GM19043 (cell line): ENCODE measurements around the gene EP400.

ENCODE experiments used
- ATAC-seq: cut with Tn5 transposase; IDR thresholded peaks from one replicate; pipeline ENCODE4 v1.9.1; 2021; ENCODE audit warnings: low read depth; ENCODE audit not compliant: unreplicated experiment

The EP400 gene

DNA sequence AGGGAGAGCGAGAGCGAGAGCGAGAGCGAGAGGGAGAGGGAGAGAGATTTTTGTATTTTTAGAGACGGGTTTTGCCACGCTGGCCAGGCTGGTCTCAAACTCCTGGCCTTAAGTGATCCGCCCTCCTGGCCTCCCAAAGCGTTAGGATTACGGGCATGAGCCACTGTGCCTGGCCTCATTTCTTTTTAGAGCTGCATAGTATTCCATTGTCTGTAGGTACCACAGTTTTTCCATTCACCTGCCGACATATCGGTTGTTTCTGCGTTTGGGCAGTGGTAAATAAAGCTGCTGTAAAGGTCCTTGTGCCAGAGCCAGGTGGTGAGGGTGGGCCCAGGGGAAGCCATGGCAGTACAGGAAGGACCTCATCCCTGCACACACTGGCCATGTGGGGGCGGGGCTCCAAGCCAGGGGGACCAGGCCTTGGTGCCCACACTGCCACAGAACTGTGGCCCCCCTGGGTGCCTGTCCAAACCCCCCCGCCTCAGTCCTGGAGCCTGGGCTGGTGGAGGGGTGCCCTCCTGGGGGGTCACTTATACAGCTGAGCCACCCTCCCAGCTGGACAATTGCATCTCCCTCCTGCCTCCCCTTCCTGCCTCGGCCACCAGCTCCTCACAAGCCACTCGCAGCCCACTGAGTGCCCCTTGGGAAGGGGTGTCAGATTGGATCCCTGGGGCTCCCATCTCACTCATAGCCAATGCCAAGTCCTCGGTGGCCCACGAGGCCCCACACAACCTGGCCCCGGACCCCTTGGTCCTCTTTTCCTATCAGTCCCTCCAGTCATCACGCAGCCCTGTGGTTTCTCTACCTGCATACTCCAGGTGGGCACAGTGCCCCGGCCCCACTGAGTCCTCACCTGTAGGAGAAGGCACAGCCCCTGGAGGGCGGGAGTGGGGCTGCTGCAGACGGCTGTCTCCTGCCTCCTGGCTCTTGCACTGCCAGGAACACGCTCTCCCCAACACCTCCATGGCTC, 22.3 kb upstream of the EP400 start:
- no peak for ATAC-seq

DNA sequence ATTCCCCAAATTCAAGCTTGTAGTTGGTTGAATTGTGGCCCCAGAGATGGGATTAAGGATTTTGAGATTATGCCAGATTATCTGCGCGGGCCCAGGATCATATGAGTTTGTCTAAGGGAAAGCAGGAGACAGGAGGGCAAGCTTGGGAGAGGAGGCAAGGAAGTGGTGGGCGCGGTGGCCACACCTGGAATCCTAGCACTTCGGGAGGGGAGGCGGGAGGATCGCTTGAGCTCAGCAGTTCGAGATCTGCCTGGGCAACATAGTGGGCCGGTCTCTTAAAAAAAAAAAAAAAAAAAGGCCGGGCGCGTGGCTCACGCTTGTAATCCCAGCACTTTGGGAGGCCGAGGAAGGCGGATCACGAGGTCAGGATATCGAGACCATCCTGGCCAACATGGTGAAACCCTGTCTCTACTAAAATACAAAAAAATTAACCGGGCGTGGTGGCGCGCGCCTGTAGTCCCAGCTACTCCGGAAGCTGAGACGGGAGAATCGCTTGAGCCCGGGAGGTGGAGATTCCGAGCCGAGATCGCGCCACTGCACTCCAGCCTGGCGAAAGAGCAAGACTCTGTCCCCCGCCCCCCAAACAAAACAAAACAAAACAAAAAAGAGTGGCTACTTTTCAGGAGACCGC, 21.5 kb upstream of the EP400 start:
- ATAC-seq, result no peak

DNA sequence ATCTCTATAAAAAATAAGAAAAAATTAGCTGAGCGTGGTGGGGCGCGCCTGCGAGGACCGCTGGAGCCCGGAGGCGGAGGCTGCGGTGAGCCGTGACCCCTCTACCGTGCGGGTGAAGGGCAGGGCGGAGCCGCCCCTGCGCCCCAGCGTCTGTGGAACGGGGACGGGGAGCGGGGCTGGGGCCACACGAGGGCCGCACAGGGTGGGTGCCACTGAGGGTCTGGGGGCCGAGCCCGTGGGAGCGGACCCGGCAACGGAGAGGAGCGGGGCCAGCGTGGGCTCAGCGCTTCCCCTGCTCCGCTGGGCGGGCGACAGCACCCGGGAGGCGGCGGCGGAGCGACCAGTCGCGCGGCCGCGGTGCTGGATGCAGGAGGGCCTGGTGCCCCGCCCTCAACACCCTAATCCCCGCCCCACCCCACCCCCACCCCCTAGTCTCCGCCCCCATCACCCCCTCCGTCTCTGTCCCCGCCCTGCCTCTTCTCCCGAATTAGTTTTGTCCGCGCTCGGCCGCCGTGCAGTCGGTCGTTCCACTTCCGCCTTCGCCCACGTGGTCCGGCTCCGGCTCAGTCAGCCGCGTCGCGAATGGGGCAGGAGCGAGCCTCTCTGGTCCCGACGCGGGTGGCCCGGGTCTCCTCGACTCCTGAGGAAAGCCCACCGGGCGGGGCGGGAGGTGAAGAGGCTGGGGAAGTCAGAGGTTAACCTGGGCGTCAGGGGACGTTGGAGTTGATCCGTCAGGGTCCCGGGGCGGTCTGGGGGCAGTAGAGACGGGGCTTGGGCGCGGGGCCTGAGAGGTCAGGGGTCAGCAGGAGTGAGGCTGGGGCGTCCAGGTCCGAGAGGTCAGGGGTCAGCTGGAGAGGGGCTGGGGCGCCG, 20.8 kb upstream of the EP400 start, which contains the start of gene PUS1:
TSS of gene PUS1 (plus strand) at position 566 of the 870 bp plus-strand sequence. CDS start 447 bp downstream, outside the sequence.
- ATAC-seq, result peak; percentile 56

DNA sequence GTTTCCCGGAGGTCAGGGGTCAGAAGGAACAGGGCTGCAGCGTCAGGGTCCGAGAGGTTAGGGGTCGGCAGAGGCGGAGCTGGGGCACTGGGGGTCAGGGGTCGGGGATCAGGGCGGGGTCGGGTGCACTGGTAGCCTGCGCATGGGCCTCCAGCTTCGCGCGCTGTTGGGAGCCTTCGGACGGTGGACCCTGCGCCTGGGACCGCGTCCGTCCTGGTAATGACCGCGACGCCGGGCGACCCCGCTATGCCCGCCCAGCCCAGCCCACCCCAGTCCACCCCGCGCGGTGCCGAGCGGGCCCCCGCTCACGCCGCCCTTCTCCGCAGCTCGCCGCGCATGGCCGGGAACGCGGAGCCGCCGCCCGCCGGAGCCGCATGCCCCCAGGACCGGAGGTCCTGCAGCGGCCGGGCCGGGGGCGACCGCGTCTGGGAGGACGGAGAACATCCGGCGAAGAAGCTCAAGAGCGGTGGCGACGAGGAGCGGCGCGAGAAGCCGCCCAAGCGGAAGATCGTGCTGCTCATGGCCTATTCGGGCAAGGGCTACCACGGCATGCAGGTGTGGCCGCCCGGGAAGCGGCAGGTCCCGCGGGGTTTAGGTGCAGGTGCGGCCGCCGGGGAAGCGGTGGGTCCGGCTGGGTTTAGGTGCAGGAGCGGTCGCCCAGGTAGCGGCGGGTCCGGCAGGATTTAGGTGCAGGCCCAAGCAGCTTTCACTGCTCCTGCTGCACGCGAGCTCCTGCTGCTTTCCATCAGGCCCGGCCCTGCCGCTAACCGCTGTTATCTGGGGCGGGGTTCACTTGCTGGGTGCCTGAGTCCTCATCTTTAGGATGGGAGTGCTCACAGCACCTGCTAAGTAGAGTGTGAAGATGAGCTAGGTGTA, 19.9 kb upstream of the EP400 start:
- no peak for ATAC-seq

- ATAC-seq, result no peak
Measured at GRCh38 chr12:131930510-131930909, 19.2 kb upstream of the EP400 start.

GRCh38 chr12:131933387-131933786, 16.4 kb upstream of the EP400 start:
- no peak for ATAC-seq

- ATAC-seq, result no peak
Measured at GRCh38 chr12:131934535-131934934, 15.2 kb upstream of the EP400 start.

DNA sequence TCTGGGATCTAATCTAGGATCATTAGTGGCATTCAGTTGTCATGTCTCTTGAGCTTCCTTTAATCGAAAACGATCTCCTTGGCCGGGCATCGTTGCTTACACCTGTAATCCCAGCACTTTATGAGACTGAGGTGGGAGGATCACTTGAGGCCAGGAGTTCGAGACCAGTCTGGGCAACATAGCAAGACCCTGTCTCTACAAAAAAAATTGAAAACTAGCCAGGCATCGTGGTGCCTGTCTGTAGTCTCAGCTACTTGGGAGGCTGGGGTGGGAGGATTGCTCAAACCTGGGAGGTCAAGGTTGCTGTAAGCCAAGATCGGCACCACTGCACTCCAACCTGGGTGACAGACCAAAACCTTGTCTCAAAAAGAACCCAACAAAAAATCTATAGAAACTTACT, 11.7 kb upstream of the EP400 start:
- ATAC-seq, result no peak

- no peak for ATAC-seq
Measured at GRCh38 chr12:131939007-131939406, 10.7 kb upstream of the EP400 start.

DNA sequence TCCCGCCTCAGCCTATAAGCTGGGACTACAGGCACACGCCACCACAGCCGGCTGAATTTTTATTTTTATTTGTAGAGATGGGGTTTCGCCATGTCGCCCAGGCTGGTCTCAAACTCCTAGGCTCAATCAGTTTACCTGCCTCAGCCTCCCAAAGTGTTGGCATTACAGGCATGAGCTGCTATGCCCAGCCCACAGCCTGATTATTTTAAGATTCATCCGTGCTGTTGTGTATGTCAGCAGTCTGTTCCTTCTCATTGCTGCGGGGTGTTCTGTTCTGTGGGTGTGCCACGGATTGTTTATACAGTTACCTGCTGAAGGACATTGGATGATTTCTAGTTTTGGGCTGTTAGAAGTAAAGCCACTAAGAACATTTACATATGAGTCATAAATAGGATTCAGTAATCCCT, 9.6 kb upstream of the EP400 start:
- no peak for ATAC-seq

GRCh38 chr12:131941116-131941986, 8.4 kb upstream of the EP400 start:
- ATAC-seq, result no peak

DNA sequence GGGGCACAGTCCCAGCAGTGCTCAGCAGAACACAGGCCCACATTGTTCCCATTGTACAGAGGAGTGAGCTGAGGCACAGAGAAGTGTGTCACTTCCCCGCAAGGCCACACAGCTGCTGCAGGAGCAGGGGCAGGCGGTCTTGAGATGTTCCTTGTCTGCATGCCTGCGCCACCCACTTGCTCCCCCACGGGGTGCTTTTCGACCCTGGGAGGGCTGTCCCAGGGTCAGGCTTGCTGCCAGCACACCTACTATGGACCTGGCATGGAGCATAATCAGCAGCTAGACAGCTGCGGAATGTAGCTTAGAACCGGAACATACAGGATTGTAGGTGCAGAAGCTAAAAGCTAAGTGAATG, 7.8 kb upstream of the EP400 start:
- no peak for ATAC-seq

DNA sequence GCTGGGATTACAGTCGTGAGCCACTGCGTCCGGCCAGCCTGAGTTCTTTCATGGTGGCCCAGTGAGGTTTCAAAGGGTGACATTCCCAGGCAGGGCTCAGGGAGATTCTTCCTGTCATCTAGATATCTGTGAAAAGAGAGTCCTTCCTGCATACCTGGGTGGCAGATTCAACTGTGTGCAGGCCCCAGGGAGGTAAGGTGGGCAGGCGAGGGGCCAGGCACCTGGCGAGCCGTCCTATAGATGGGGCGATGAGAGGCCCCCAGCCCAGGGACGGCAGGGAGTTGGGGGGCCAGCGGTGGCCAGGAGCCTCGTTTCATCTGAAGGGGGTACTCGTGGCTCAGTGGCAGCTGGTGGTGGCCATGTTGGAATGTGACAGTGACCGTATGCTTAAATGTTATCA, 7.1 kb upstream of the EP400 start:
- ATAC-seq, result no peak

DNA sequence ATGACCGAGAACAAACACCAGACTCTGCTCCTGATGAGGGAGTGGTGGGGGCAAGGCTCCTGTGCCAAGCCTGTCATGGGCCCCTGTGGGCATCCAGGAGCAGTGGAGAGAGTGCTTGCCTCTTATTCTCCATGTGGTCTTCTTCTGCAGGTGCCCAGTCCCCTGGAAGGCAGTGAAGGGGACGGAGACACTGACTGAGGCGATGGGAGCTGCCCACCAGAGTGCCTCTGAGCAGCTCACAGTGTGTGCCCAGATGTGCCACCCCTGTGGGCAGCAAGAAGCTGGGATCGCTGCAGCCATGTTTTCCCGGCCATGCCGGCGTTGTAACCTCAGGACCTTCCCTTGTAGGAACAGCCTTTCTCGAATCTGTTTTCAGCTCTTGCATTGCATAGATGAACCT, 6.4 kb upstream of the EP400 start:
- ATAC-seq, result no peak

DNA sequence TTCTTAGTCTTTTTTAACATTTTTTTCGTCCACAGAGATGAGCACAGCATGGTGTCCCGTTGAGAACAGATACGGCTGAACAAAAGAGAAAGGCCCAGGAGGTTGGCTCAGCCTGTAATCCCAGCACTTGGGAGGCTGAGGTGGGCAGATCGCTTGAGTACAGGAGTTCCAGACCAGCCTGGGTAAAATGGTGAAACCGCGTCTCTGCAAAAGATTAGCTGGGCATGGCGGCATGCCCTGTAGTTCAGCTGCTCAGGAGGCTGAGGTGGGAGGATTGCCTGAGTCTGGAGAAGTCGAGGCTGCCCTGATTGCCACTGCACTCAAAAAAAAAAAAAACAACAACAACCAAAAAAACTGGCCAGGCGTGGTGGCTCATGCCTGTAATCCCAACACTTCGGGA, 5.9 kb upstream of the EP400 start:
- no peak for ATAC-seq

DNA sequence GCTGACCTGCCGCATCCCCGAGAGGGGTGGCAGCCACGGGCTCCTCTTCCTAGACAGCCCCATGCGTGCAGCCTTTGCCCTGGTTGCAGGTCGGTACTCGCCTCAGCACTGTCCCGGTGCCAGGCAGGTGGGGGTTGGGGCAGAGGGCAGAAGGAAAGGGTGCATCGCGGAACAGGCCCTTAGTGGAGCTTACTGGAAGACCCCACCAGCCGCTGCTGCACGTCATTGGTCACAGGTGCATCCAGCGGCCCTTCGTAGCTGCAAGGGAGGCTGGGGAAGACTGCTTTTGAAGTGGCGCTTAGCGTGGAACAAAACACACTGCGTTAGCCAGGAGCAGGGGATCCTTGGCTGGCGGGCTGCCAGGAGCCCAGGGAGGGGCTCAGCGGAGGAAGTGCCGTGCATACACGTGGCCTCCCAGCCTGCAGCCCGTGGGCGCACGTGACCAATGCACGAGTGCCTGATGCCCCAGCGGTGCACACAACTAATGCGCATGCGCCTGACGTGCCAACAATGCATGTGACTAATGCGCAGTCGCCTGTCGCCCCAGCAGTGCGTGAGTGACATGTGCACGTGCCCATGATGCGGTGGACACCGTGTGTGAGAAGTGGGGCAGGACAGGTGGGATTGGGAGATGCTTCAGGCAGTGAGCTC, 5.0 kb upstream of the EP400 start:
- ATAC-seq, result no peak

DNA sequence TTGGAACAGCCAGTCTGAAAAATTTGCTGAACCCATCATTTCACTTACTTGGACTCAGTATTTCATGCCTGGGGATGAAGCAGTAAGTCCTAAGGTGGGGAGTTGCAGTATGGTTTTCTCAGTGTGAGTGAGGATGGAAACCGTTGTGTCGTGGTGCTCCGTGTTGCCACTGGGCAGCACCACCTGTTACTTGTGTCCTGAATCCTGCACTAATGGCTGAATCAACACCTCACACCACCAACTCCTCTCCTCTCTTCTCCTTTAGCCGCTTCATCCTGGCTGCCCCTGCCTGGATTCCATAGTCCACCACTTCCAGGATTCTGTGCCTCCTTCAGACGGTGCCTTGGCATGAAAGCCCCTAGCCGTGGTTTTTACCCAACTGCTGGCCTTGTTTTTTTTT, 3.0 kb upstream of the EP400 start:
- no peak for ATAC-seq

DNA sequence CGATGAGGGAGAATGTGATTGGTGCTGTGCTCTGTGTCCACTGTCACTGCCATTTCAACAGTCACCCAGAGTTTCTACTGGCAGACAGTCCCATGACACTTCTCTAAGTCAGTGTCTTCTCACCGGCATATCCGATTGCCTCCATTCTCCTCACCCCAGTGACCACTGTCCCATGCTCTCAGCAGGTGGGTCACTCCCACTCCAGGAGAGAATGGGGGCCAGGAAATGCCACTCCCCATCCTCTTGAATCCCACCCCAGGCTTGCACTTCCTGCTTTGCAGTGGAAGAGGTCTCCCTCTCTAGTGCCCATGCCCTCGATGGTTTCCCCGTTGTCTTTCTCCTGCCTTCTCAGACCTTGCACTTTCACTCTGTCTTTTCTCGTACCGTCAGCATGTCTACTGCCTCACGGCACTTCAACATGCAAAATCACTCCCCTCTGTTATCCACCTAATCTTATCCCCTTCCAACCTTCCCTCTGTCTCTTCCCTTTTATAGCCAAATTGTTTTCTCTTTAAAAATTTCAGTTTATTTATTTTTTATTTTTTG, 2.2 kb upstream of the EP400 start:
- no peak for ATAC-seq
